NCI-H524 (cell line): ENCODE data around the gene LCE2A.
"Not testable (repeated sequence)": the region's sequence is repeated elsewhere in the genome, so short reads cannot be mapped to it uniquely, and the experiment has no call there.

Experiments
- DNase-seq, 2 experiments: peaks; one replicate each; lab custom pipeline; 2025; lab: John Stamatoyannopoulos, UW

The LCE2A gene, protein sequence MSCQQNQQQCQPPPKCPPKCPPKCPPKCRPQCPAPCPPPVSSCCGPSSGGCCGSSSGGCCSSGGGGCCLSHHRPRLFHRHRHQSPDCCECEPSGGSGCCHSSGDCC

DNA sequence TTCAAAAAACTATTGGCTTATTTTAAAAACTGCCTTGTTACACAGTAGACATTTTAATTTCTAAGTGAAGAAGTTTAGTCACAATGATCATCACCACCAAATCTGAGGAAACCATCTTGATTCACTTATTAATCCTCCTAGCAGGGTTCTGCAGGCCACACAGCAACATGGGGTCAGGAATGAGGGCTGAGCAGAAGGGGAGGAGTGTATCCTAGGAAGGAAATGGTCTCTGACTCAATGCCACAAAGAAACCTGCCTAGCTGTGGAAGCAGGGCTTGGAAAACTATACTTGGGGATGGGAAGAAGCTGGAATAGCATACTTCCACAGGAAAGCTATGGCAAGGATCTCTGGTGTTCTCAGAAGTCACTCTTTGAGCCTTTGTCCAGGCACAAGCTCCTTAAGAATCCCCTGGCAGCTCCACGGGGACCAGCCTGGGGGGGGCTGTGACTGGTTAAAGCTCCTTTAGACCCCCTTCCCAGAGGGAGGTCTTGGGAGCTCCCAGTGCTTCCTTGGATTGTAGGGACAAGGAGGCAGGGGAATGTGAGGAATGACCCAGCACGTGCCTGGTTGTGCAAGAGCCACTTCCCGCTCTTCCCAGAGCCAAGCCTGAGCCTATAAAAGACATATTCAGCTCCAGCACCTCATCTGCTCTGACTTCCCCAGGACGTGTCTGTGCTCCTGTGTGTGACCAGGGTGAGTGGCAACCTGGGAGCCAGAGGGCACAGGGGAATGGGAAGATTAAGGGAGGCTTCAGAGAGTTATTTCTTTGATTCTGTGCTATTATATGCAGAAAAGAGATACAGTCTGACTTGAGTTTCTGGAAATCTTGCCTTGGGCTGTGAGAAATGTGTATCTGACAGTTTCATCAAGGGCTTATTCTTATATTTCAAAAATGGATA, at the start of gene LCE2A:
TSS of gene LCE2A (plus strand) at position 645 of the 900 bp plus-strand sequence. CDS start 557 bp downstream, outside the sequence.
- DNase-seq = no peak

DNA sequence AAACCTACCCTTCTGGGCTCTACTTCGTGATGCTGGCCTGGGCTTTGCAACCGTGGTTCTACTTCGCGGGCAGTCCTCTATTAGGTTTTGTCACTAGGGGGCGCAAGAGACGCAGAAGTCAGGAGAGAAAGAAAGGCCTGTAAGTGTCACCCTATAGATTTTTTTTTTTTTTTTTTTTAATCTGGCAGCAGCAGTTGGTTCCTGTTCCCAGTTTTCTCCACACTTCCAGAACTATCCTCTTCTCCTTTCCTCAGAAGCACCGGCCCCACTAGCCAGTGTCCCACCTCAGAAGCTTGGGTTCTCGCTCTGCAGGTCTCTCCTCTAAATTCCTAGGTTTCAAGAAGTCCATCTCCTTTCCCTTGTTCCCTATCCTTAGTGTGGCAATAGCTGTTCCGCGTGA, 44.0 kb upstream of the LCE2A start:
- DNase-seq = peak; percentile 4 to 25

DNA sequence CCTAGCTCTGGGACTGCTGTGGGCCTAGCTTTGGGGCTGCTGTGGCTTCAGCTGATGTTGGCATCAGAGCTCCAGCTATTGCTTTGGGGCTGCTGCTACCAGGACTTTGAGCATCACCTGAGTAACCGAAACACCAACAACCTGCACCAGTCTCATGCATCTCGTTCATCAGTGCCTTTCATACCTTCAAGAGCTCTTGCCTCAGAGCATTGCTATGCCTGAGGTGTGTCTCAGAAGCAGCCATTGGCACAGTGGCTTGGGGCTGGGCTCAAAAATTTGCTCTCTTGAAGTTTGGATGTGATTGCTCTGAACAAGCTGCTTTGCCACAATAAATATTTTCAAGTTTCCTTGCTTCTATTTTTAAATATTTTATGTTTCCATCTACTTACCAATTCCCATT, 41.7 kb upstream of the LCE2A start:
- no peak for DNase-seq

DNA sequence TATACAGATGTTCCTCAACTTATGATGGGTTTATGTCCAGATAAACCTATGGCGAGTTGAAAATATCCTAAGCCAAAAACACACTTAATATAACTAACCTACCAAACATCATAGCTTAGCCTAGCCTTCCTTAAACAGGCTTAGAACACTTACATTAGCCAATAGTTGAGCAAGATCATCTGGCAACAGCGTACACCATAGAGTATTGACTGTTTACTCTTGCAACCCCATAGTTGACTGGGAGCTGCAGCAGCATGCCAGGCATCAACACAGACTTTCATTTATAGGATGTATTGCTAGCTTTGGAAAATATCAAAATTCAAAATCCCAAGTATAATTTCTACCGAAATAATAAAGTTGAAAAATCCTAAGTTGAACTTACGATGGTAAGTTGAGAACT, 40.5 kb upstream of the LCE2A start:
- no peak for DNase-seq

DNA sequence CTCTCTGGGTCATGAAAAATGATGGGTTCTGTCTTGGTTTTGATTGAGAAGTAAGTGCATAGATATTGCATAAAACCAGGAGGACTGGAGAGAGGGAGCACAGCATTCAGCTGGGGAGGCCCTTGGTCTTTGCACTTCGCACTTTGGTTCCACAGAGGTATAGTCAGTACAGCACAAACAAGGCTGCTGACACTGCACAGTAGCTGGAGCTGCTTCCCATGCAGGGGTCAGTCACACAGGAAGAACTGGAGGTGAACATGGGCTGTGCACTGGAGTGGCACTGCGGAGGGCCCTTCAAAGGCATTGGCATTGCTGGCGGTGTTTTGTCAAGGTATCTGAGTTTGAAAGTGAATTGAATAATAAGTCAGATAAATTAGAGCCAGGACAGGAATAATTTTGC, 39.5 kb upstream of the LCE2A start:
- no peak for DNase-seq

DNA sequence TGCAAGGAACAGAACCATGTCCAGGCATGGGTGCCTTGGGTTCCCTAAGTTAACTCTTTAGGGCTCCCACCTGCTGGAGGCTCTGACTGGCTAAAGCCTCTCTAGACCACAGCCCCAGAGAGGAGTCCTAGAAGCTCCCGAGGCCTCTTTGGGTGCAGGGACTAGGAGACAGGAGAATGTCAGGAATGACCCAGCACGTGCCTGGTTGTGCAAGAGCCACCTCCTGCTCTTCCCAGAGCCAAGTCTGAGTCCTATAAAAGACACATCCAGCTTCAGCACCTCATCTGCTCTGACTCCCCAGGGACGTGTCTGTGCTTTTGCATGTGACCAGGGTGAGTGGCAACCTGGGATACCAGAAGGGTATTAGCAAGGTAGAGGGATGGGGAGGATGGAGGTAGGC, 35.0 kb upstream of the LCE2A start, which contains the start of gene LCE2D:
TSS of gene LCE2D (plus strand) at position 283 of the 400 bp plus-strand sequence. CDS start 726 bp downstream, outside the sequence.
- no peak for DNase-seq

DNA sequence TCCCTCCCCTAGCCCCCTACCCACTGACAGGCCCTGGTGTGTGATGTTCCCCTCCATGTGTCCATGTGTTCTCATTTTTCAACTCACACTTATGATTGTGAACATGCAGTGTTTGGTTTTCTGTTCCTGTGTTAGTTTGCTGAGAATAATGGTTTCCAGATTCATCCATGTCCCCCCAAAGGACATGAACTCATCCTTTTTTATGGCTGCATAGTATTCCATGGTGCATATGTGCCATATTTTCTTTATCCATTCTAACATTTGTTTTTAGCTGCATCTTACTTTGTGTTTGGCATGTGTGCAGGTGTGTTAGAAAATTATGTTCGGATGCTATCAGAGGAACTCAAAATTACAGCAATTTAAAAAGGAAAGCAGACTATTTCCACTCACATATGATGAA, 32.0 kb upstream of the LCE2A start:
- not testable (repeated sequence) for DNase-seq

DNA sequence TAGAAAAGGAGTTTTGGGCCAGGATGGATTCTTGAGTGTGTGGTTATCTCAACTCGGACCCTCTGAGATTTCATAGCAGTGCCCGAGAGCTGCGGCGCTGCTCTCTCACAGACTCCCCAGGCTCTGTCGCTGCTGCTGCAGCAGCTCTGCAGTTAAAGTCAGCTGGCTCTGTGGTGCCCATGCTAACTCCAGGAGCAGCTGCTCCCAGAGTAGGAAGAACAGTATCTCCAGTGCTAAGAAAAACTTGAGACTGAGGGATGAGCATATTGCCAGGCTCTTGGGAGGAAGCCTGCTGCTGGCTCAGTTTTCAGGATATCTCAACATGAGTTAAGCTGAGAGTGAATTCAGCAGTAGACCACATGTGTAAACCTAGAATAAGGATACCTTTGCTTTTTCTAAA, 30.5 kb upstream of the LCE2A start:
- no peak for DNase-seq

DNA sequence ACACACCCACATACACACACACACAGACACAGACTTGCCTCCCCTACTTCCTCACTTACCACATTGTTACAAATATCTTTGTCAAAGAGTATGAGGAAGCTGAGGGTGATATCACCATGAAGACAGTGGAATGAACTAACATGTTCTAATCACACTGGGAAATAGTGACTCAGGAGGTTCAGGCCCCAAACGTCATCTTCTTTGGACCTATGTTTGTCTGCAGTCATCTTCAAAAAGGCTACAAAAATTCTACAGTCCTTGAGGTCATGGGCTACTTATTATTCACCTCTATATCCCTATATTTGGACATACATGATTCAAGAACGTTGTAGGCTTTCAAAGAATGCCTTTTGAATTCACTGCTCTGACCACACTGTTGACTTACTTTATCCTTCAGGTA, 25.1 kb upstream of the LCE2A start:
- DNase-seq = no peak

DNA sequence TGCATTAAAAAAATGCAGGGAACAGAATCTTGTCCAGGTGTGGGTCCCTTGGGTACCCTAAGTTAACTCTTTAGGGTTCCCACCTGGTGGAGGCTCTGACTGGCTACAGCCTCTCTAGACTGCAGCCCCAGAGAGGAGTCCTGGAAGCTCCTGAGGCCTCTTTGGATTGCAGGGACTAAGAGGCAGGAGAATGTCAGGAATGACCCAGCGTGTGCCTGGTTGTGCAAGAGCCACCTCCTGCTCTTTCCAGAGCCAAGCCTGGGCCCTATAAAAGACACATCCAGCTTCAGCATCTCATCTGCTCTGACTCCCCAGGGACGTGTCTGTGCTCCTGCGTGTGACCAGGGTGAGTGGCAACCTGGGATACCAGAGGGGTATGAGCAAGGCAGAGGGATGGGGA, 23.2 kb upstream of the LCE2A start, which contains the start of gene LCE2C:
TSS of gene LCE2C (plus strand) at position 297 of the 400 bp plus-strand sequence. CDS start 737 bp downstream, outside the sequence.
- not testable (repeated sequence) for DNase-seq

DNA sequence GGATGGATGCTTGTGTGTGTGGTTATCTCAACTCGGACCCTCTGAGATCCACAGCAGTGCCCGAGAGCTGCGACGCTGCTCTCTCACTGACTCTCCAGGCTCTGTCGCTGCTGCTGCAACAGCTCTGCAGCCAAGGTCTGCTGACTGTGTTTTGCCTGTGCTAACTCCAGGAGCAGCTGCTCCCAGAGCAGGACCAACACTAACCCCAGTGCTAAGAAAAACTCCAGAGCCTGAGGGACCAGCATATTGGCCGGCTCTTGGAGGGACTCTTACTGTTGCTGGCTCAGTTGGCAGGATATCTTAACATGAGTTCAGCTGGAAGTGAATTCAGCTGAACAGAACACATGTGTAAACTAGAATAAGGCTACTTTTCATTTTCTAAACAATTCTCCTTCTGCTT, 18.7 kb upstream of the LCE2A start:
- DNase-seq = no peak

DNA sequence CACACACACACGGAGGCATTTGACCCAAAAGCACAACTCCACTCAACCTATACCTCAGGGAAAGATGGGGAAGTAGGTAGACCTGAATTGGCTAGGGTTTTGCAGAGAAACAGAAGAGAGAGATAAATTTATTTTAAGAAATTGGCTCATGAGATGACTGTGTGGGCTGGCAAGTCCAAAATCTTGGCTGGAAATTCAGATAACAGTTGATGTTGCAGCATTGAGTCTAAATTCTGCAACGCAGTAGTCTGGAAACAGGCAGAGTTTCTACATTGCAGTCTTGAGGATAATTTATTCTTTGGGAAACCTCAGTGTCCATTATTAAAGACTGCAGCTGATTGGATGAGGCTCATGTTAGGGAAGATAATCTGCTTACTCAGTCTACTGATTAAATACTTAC, 16.5 kb upstream of the LCE2A start:
- no peak for DNase-seq

DNA sequence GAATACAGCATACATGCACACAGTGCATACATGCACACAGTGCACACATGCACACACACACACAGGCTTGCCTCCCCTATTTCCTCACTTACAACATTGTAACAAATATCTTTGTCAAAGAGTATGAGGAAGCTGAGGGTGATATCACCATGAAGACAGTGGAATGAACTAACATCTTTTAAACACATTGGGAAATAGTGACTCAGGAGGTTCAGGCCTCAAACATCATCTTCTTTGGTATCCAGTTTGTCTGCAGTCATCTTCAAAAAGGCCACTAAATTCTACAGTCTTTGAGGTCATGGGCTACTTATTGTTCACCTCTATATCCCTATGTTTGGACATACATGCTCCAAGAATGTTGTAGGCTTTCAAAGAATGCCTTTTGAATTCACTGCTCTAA, 14.3 kb upstream of the LCE2A start:
- no peak for DNase-seq

DNA sequence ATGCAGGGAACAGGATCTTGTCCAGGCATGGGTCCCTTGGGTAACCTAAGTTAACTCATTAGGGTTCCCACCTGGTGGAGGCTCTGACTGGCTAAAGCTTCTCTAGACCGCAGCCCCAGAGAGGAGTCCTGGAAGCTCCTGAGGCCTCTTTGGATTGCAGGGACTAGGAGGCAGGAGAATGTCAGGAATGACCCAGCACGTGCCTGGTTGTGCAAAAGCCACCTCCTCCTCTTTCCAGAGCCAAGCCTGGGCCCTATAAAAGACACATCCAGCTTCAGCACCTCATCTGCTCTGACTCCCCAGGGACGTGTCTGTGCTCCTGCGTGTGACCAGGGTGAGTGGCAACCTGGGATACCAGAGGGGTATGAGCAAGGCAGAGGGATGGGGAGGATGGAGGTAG, 12.3 kb upstream of the LCE2A start, which contains the start of gene LCE2B:
TSS of gene LCE2B (plus strand) at position 301 of the 400 bp plus-strand sequence. CDS start 721 bp downstream, outside the sequence.
- not testable (repeated sequence) for DNase-seq

DNA sequence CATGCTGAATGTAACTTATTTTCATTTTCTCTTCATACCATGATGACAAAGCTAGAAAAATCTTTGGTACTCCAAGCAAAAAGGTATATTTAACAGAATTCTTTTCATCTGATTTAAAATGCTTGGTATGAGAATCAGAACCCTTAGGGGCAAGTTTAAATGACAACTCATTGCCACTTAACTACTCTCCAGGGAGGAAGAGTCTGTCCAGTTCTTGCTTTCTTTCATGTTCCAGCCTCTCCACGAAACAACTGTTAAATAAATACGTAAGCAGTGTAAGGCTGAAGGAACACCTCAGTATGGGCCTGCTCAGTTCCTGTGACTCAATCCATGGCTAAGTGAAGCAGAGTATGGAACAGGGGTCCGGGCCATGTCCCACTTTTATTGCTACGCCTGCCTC, 1.6 kb downstream of the LCE2A start:
- no peak for DNase-seq

DNA sequence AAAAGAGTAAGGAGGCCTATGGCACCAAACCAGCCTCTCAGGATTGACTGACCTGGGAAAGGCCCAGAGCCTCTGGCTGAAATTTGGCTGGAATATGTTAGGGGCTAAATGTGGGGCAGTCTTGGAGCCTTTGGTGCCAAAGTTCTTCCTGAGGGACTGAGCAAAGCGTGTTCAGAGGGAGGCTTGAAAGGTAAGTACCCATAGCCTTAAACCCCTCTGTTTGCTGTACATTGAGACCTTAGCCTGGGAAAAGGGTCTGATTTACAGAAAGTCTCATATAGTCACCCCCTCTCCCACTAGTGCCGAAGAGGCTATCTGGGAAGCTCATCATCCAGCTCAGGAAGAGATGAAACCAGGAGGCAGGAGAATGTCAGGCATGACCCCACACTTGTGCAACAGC, 9.7 kb downstream of the LCE2A start, which contains the start of gene LCE4A:
TSS of gene LCE4A (plus strand) at position 301 of the 400 bp plus-strand sequence. CDS start 916 bp downstream, outside the sequence.
- no peak for DNase-seq

DNA sequence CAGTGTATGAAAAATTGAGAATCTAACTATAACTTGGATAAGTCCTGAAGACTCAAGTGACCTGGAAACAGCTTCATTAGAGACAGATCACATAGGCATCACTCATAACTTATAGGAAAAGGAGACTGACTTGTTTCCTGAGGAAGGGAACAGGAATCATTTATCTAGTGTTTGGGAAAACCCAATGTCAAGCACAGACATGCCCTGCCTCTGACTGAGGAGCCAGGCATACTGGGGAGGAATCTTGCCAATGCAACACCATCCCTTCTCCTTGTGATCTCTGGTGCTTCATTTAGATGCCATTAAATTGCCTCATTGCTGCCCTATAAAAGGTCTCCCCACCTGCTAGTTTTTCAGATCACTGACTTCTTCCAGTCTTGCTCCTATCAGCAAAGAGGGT, 20.1 kb downstream of the LCE2A start:
- DNase-seq = no peak

DNA sequence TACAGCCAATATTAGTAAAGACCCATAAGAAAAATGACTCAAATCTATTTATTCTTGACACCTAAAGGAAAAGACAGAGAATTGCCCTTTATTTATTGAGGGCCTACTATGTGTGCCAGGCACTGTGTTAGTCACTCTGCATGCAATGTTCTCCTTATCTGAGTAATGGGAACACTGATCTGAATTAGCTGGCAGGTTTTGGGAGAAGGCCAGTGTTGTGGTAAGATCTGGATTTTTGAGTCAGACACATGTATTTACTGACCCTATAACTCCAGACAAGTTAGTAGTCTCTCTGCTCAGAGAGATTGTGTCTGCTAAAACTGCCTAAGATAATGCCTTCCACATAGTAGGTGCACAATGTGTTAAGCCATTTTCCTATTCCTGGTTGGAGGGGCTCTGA, 27.1 kb downstream of the LCE2A start:
- no peak for DNase-seq

DNA sequence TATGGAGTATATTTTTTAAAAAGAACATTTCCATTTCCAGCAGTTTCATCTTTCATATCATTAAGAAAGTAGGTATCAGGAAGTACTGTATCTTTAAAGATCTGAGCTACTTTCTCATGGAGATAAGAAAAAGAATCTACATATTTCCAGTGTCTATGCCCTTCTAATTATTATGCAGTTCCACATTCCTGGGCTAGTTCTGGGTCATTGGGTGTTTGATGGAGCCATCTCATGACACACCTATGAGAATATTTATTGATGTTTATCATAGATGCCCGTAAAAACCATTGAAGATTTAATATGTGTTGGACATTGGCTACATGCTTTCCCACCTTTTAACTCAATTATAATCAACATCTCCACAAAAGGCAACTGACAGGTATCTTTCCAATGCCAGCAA, 30.8 kb downstream of the LCE2A start:
- DNase-seq = no peak

DNA sequence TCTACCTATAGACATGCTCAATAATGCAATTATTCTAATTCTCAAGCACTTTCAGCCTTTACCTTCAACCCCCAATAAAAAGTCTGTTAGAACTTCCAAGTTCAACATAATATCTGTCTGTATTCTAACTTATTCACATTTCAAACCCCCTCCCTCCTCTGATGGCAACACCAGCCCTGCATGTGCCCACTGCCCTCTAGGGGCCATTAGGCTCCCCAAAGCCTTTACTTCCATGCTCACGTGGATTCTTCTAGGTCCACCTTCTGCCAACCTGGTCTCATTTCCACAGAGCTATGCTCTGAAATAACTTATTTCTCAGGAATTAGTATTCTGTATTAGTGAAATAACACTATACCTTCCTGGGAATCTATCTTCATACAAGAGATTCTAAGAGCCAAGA, 37.5 kb downstream of the LCE2A start:
- DNase-seq = no peak

DNA sequence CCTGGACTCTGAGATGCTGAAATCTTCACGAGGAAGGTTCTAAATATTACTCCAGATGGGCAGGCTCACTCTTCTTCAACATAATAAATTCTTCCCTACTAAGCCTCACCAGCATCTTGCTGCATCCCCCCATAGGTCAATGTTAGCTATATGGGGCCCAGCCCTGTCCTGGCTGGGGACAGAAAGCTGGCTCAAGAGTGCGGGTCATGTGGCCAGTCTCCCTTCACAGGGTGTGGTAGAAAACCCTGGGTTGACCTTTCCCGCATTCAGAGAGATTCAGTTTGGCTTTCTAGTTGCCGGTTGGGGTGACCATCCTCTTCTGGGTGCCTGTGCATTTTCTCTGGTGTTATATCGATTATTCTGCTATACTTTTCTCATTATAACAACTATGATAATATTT, 39.9 kb downstream of the LCE2A start:
- DNase-seq = no peak

DNA sequence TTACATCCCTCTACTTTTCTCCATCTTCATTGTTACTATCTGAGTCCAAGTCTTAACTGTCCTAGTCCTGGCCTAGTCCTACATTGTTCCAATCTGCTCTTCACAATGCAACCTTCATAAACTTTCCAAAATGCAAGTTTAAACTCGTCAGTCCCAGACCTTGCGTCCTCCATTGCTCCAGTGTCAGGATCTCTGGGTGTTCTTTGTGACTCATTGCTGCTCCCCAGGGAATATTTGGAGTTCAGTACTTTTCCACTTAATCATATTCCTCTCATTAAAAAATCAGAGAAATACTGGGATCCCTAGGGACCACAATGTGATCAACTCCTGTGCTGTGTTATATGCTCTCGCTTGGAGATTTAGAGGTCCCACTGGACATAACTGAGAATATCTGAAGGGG, 41.7 kb downstream of the LCE2A start:
- DNase-seq = no peak

DNA sequence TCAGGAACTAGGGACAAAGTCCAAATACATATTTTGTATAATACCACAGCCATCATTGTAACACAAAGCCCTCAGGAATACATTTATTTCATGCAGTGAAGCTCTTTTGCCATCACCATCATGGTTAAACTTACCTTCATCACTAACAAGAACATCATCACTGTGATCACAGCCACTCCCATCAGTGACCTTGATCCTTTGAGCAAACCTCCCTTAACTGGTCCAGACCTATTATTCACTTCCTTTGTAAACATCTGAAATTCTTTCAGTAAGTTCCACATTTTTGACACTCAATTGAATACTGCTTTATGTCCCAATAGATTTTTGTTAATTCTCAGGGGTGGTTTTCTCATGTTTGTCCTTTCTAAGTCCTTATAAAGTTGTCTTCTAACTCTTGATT, 43.5 kb downstream of the LCE2A start:
- DNase-seq = no peak
